Measurements from ENCODE around the gene ATP6V0B.

Gene ATP6V0B

GRCh38 chr1:44008259-44008658 lies 33.5 kb downstream of the ATP6V0B start:
- no peak for DNase-seq

- no peak for DNase-seq
These were observed 36.2 kb downstream of the ATP6V0B start for GRCh38 chr1:44010935-44011471.

GRCh38 chr1:44012404-44012803 lies 37.6 kb downstream of the ATP6V0B start:
- DNase-seq: no peak

- no peak for DNase-seq
These were observed 38.3 kb downstream of the ATP6V0B start for GRCh38 chr1:44012941-44013609.

- no peak for DNase-seq
These were observed 39.2 kb downstream of the ATP6V0B start for GRCh38 chr1:44013949-44014348.

GRCh38 chr1:44014365-44015104 lies 39.8 kb downstream of the ATP6V0B start:
- no peak for DNase-seq

- no peak for DNase-seq
These were observed 40.4 kb downstream of the ATP6V0B start for GRCh38 chr1:44015206-44015605.

- DNase-seq: no peak
These were observed 41.5 kb downstream of the ATP6V0B start for GRCh38 chr1:44016041-44016889.

GRCh38 chr1:44016890-44017400 lies 42.2 kb downstream of the ATP6V0B start:
- no peak for DNase-seq

GRCh38 chr1:44019466-44019948 lies 44.7 kb downstream of the ATP6V0B start:
- no peak for DNase-seq

GRCh38 chr1:44020464-44020863 lies 45.7 kb downstream of the ATP6V0B start:
- DNase-seq: no peak

GRCh38 chr1:44021156-44021555 lies 46.4 kb downstream of the ATP6V0B start:
- no peak for DNase-seq

GRCh38 chr1:44021581-44022321 lies 47.0 kb downstream of the ATP6V0B start:
- no peak for DNase-seq

GRCh38 chr1:44024031-44024902 lies 49.5 kb downstream of the ATP6V0B start:
- DNase-seq: no peak

- DNase-seq: no peak
These were observed 50.3 kb downstream of the ATP6V0B start for GRCh38 chr1:44024903-44025525.

GRCh38 chr1:44025816-44026215 lies 51.1 kb downstream of the ATP6V0B start:
- DNase-seq: no peak

GRCh38 chr1:44027320-44027719 lies 52.6 kb downstream of the ATP6V0B start:
- DNase-seq: no peak

All from NCI-H1092 (cell line).